ENCODE results near the gene OR52E1.

Gene OR52E1

DNA sequence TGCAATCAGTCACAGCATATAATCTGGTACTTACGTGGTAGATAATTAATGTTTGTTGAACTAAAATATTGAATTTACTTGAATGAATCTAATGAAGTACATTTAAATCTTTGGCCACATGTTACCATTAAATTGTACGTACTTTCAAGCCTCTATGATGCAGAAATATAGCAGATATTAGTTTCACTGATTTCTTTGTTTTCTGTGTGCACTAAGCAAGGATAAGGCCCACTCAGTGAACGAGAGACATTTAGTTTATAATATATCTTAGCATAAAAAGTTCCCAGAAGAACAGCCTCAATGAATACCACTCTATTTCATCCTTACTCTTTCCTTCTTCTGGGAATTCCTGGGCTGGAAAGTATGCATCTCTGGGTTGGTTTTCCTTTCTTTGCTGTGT, at the start of gene OR52E1:
OR52E1 (plus strand) TSS at position 301 of the 400 bp plus-strand sequence.
- ChIA-PET CTCF (no interaction called here), POLR2A (no interaction called here)
- TF ChIP-seq, protein P1, sequence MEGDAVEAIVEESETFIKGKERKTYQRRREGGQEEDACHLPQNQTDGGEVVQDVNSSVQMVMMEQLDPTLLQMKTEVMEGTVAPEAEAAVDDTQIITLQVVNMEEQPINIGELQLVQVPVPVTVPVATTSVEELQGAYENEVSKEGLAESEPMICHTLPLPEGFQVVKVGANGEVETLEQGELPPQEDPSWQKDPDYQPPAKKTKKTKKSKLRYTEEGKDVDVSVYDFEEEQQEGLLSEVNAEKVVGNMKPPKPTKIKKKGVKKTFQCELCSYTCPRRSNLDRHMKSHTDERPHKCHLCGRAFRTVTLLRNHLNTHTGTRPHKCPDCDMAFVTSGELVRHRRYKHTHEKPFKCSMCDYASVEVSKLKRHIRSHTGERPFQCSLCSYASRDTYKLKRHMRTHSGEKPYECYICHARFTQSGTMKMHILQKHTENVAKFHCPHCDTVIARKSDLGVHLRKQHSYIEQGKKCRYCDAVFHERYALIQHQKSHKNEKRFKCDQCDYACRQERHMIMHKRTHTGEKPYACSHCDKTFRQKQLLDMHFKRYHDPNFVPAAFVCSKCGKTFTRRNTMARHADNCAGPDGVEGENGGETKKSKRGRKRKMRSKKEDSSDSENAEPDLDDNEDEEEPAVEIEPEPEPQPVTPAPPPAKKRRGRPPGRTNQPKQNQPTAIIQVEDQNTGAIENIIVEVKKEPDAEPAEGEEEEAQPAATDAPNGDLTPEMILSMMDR (IDR thresholded peaks at IDR 0.05; ENCODE audit: control extremely low read depth, extremely low read depth, low read depth, missing control alignments) = no peak
- no peak for DNase-seq (ENCODE audit: extremely low spot score)

DNA sequence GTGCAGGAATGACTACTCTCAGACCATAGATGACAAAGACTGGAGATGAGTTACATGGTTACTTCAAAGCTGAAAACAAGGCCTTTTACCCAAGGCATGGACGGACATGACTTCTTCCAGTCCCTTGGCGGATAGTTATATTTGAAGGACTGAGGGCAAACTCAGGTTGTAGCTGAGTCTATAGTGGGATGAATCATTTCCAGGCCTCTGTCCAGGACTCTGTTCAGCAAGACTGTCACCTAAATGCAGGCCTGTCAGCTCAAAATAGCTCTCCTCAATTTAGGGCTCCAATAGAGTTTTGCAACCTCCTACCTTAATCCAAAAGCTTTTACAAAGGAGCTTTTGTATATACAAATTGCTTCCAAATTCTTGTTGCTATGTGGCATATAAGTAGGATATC, 47.4 kb upstream of the OR52E1 start:
- ChIA-PET CTCF (interaction anchor here (1.0 to 1.2 kb wide), 3 partner anchors 9 to 44 kb away, joined by 3 read pairs; no protein-coding TSS in a partner anchor), POLR2A (no interaction called here)
- DNase-seq (ENCODE audit: extremely low spot score) = no peak
- TF ChIP-seq, protein P1 (IDR thresholded peaks at IDR 0.05; ENCODE audit: control extremely low read depth, extremely low read depth, low read depth, missing control alignments) = no peak

DNA sequence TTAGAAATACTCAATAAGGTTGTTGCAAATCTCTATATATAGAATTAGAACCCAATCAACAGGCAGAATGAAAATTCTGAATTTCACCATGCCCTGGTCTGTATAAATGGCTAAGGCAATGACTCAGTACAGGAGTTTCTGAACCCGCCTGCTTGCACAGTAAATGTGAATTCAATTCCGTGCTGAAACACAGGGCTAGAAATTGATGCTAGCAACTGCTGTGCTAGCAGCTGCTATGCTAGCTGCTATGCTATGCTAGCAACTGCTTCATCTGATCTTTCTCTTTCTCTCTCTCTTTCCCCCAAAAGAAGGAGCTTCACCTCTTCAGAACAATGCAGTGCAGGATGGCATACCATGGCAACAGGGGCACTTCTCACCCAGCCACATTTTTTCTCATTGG, 32.7 kb upstream of the OR52E1 start:
- no peak for DNase-seq (ENCODE audit: extremely low spot score)

DNA sequence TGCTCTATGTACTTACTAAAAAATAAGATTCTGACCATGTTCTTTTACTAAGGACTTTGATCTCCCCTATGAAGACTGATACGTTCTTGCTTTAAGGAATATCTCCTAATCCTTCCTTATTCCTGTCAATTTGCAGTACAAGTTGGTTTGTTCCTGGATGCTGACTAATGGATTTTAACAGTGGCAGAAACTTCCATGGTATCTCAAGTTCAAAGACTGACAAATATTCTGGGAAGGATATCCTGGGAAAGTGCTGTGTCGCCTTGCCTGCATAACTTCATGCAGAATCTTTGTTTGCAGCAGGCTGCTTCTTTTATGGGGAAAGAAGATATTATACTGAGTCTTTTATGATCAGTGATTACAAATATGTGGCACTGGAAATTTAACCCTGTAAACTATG, 31.4 kb upstream of the OR52E1 start:
- CTCF ChIA-PET = no interaction called here

More for the DNA sequence above, 32.7 kb upstream of the OR52E1 start:
- TF ChIP-seq, protein P1 (IDR thresholded peaks at IDR 0.05; ENCODE audit: control extremely low read depth, extremely low read depth, low read depth, missing control alignments) = no peak
- POLR2A ChIA-PET = no interaction called here
- CTCF ChIA-PET = no interaction called here

DNA sequence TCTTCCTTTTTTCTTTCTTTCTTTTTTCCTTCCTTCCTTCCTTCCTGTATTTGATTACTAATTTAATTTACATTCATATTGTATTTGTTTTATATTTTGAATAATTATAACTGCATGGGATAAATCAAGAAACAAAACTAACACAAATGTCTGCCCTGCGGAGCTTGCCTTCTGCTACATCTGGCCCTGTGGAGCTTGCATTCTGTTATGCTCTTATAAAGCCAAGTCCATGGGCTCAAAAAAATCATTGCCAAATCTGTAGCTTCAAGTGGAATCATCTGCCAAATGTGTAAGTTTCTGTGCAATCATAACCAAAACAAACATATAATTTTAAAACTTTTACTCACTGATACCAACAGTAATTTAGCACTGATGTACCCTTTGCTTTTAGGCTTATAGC, 31.0 kb upstream of the OR52E1 start:
- no peak for DNase-seq (ENCODE audit: extremely low spot score)
- TF ChIP-seq, protein P1 (IDR thresholded peaks at IDR 0.05; ENCODE audit: control extremely low read depth, extremely low read depth, low read depth, missing control alignments) = no peak
- ChIA-PET CTCF (no interaction called here), POLR2A (no interaction called here)

More for the DNA sequence above, 31.4 kb upstream of the OR52E1 start:
- DNase-seq (ENCODE audit: extremely low spot score) = no peak
- TF ChIP-seq, protein P1 (IDR thresholded peaks at IDR 0.05; ENCODE audit: control extremely low read depth, extremely low read depth, low read depth, missing control alignments) = no peak
- POLR2A ChIA-PET = no interaction called here

DNA sequence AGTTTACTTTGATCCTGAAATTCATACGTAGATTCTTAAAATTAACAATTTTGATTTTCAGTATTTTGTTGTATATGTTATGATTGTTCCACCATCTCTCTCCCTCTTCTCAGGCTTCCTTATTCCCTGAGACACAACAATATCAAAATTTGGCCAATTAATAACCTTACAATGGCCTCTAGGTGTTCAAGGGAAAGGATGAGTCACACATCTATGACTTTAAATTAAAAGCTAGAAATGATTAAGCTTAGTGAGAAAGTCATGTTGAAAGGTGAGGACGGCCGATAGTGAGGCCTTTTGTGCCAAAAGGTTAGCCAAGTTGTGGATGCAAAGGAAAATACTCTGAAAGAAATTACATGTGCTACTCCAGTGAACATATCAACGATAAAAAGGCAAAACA, 28.5 kb upstream of the OR52E1 start:
- ChIA-PET POLR2A (no interaction called here), CTCF (no interaction called here)

More for the DNA sequence above, 28.5 kb upstream of the OR52E1 start:
- no peak for DNase-seq (ENCODE audit: extremely low spot score)
- TF ChIP-seq, protein P1 (IDR thresholded peaks at IDR 0.05; ENCODE audit: control extremely low read depth, extremely low read depth, low read depth, missing control alignments) = no peak

Data from GM10248 (cell line).